ENCODE measurements around the gene FARS2.

- TF ChIP-seq CTCF (IDR thresholded peaks at IDR 0.05 in 8 of 11, conservative IDR thresholded peaks at IDR 0.05 in 3 of 11) (no peak), POLR2A (IDR thresholded peaks at IDR 0.05) (no peak), POLR2AphosphoS5 (IDR thresholded peaks at IDR 0.05) (no peak)
Observed at GRCh38 chr6:5653801-5654200, 392.5 kb downstream of the FARS2 start.

All from spleen (tissue), 7 donors.